Spleen (tissue), 7 donors: ENCODE results near the gene AKAP13.

Source experiments
- POLR2A ChIP-seq, 3 donors: fragments of 450-650 bp; IDR thresholded peaks; one replicate each; pipeline ENCODE4 v1.5.1; 2017; ENCODE audit warnings: antibody characterized with exemption in 3 of 3, mild to moderate bottlenecking in 1 of 3
- POLR2AphosphoS5 ChIP-seq, 3 donors: sonication (generic); formaldehyde crosslinking; IDR thresholded peaks; one replicate each; pipeline ENCODE4 v1.5.1; 2017; ENCODE audit warnings: antibody characterized with exemption in 3 of 3
- TF ChIP-seq, protein P1 (sequence below), 11 experiments: fragments of 200-600 bp in 7 of 11; fragments of 450-650 bp in 4 of 11; sonication (generic) in 4 of 11; IDR thresholded peaks in 8 of 11; conservative IDR thresholded peaks in 3 of 11; 1 replicate in 7 of 11; 2 replicates in 4 of 11; pipeline versions ENCODE4 v1.4.0 to v1.8.0; 2016 to 2021; ENCODE audit warnings: antibody characterized with exemption in 11 of 11, inconsistent platforms in 4 of 11, mild to moderate bottlenecking in 1 of 11
- donor health status: DM: no; HTN: no; CAD: no; lungs with moderate emphysema.
- donor health status: DM: no; HTN: no; CAD: no.
- donor health status: DM: no; HTN: no; CAD: no.

DNA sequence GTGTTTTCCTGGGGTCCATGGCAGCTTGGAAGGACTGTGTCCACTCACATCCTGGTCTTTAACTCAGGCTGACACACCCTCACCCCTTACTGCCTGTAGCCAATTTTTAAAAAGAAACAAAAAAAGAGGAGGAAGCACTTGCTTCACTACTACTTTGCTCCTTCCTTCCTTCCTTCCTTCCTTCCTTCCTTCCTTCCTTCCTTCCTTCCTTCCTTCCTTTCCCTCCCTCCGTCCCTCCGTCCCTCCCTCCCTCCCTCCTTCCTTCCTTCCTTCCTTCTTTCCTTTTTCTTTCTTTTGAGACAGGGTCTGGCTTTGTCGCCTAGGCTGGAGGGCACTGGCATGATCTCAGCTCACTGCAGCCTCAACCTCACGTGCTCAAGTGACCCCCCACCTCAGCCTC, 25.5 kb upstream of the AKAP13 start:
- TF ChIP-seq, protein P1, sequence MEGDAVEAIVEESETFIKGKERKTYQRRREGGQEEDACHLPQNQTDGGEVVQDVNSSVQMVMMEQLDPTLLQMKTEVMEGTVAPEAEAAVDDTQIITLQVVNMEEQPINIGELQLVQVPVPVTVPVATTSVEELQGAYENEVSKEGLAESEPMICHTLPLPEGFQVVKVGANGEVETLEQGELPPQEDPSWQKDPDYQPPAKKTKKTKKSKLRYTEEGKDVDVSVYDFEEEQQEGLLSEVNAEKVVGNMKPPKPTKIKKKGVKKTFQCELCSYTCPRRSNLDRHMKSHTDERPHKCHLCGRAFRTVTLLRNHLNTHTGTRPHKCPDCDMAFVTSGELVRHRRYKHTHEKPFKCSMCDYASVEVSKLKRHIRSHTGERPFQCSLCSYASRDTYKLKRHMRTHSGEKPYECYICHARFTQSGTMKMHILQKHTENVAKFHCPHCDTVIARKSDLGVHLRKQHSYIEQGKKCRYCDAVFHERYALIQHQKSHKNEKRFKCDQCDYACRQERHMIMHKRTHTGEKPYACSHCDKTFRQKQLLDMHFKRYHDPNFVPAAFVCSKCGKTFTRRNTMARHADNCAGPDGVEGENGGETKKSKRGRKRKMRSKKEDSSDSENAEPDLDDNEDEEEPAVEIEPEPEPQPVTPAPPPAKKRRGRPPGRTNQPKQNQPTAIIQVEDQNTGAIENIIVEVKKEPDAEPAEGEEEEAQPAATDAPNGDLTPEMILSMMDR (IDR thresholded peaks at IDR 0.05 in 8 of 11, conservative IDR thresholded peaks at IDR 0.05 in 3 of 11), result no peak
- no peak for TF ChIP-seq POLR2A (IDR thresholded peaks at IDR 0.05)
- TF ChIP-seq POLR2AphosphoS5 (IDR thresholded peaks at IDR 0.05), result no peak
